Measurements from ENCODE around the gene MRTFA.

- TF ChIP-seq CTCF (IDR thresholded peaks at IDR 0.05 in 2 of 3, conservative IDR thresholded peaks at IDR 0.05 in 1 of 3; ENCODE audit: borderline replicate concordance in 1 of 3, insufficient read depth in 1 of 3, low read depth in 2 of 3, low read length in 2 of 3) (peak; percentile 19 to 33 (median 20); a peak in 2 of 6 replicates), ATF3 (IDR thresholded peaks at IDR 0.05) (no peak), EZH2phosphoT487 (IDR thresholded peaks at IDR 0.05; ENCODE audit: borderline replicate concordance) (no peak), MAX (IDR thresholded peaks at IDR 0.05) (no peak), POLR2AphosphoS5 (IDR thresholded peaks at IDR 0.05; ENCODE audit: low read depth, low read length) (no peak), POLR2A (IDR thresholded peaks at IDR 0.05; ENCODE audit: borderline replicate concordance, extremely low read depth, insufficient read depth, insufficient read length) (no peak), SRF (IDR thresholded peaks at IDR 0.05; ENCODE audit: low read depth) (no peak), CEBPB (IDR thresholded peaks at IDR 0.05; ENCODE audit: low read depth) (no peak), SP1 (IDR thresholded peaks at IDR 0.05; ENCODE audit: low read depth) (no peak), EZH2 (IDR thresholded peaks at IDR 0.05) (no peak), ELF1 (IDR thresholded peaks at IDR 0.05; ENCODE audit: borderline replicate concordance, low read depth) (no peak), FOSL1 (IDR thresholded peaks at IDR 0.05; ENCODE audit: low read depth) (no peak)
Observed at GRCh38 chr22:40524392-40525249, 111.9 kb downstream of the MRTFA start.
